MCF 10A (cell line): ENCODE data around the gene A1BG. TPM values are rescaled to one million over a fixed set of nuclear protein-coding genes. Genes with fewer than 3 reads are reported as not detected.

Experiments
- BruUV-seq: library from RNA; stranded (reverse); fragments of 400-500 nt; replicated peaks from 2 replicates; lab custom pipeline; 2021; lab: Mats Ljungman, UMichigan
- CTCF ChIA-PET: fragments of 300-600 bp; sonication (Branson Sonifier 250); formaldehyde crosslinking; extraction: SDS; loops from one replicate; lab custom pipeline; 2021; ENCODE audit warnings: antibody characterized with exemption, inconsistent platforms; lab: Yijun Ruan, JAX
- POLR2A ChIA-PET: fragments of 300-600, 350-650 bp; sonication (Branson Sonifier 250); formaldehyde crosslinking; extraction: SDS; loops from one replicate; lab custom pipeline; 2020; ENCODE audit warnings: antibody characterized with exemption, inconsistent platforms; lab: Yijun Ruan, JAX
- DNase-seq: peaks from one replicate; pipeline ENCODE4 v3.0.0-alpha.2; 2018; ENCODE audit not compliant: unreplicated experiment
- H3K27ac Mint-ChIP-seq: one replicate; pipeline ENCODE4 v1.8.0; 2022; ENCODE audit warnings: mild to moderate bottlenecking, low read depth, mixed read lengths; ENCODE audit not compliant: unreplicated experiment
- H3K27me3 Mint-ChIP-seq: one replicate; pipeline ENCODE4 v1.8.0; 2022; ENCODE audit warnings: mixed read lengths; ENCODE audit not compliant: insufficient read depth, unreplicated experiment
- H3K36me3 Mint-ChIP-seq: one replicate; pipeline ENCODE4 v1.8.0; 2022; ENCODE audit warnings: mild to moderate bottlenecking, moderate library complexity, mixed read lengths; ENCODE audit not compliant: insufficient read depth, unreplicated experiment
- H3K4me1 Mint-ChIP-seq: one replicate; pipeline ENCODE4 v1.8.0; 2022; ENCODE audit warnings: mixed read lengths; ENCODE audit not compliant: insufficient read depth, unreplicated experiment
- H3K4me3 Mint-ChIP-seq: one replicate; pipeline ENCODE4 v1.8.0; 2022; ENCODE audit warnings: mild to moderate bottlenecking, moderate library complexity, mixed read lengths; ENCODE audit not compliant: unreplicated experiment
- H3K9me3 Mint-ChIP-seq: one replicate; pipeline ENCODE4 v1.8.0; 2022; ENCODE audit warnings: mixed read lengths; ENCODE audit not compliant: unreplicated experiment
- CTCF ChIP-seq: fragments of 200-600 bp; IDR thresholded peaks from one replicate; pipeline ENCODE4 v1.8.0; 2022; ENCODE audit warnings: antibody characterized with exemption, mild to moderate bottlenecking; ENCODE audit not compliant: unreplicated experiment
- intact Hi-C: fragments of 100-400 bp; cut with micrococcal nuclease; formaldehyde crosslinking; loops from 2 replicates; pipeline ENCODE4 v1.14.1; 2022
- total RNA-seq: library from RNA; stranded (reverse); gene quantifications from 2 replicates; pipeline ENCODE4 v1.2.3, GENCODE V29; 2022

Gene A1BG
- total RNA-seq, 1 experiment from 2014 or later, result 6.4 TPM

GRCh38 chr19:58305932-58306323 is 47.4 kb downstream of the A1BG start:
- peaks cover 10% of the 10 kb centered on the region for H3K4me1 Mint-ChIP-seq
- POLR2A ChIA-PET, result interaction anchor here (0.7 to 3.8 kb wide), 12 partner anchors 8 to 818 kb away, joined by 3 to 34 read pairs (median 6); partner anchors contain the start of genes ZNF419, ZNF497, ZNF544 and ZNF8
- H3K27me3 Mint-ChIP-seq, result no peaks in the 10 kb centered on the region
- H3K9me3 Mint-ChIP-seq, result no peaks in the 10 kb centered on the region
- H3K4me3 Mint-ChIP-seq, result peak overlapping the region; percentile 96
- H3K27ac Mint-ChIP-seq, result peak overlapping the region; percentile 98
- TF ChIP-seq CTCF, result no peak
- peaks cover 48% of the 10 kb centered on the region for H3K36me3 Mint-ChIP-seq
- CTCF ChIA-PET, result interaction anchor here (0.6 to 1.6 kb wide), 4 partner anchors 9 to 77 kb away, joined by 3 to 5 read pairs (median 4); partner anchors contain the start of gene ZNF544
- DNase-seq, result no peak
- intact Hi-C loops, result loop anchor here (2.0 kb wide), 1 partner anchor 77 kb away; the partner anchor contains the start of gene ZNF544
- no TSS peak for BruUV-seq

DNA sequence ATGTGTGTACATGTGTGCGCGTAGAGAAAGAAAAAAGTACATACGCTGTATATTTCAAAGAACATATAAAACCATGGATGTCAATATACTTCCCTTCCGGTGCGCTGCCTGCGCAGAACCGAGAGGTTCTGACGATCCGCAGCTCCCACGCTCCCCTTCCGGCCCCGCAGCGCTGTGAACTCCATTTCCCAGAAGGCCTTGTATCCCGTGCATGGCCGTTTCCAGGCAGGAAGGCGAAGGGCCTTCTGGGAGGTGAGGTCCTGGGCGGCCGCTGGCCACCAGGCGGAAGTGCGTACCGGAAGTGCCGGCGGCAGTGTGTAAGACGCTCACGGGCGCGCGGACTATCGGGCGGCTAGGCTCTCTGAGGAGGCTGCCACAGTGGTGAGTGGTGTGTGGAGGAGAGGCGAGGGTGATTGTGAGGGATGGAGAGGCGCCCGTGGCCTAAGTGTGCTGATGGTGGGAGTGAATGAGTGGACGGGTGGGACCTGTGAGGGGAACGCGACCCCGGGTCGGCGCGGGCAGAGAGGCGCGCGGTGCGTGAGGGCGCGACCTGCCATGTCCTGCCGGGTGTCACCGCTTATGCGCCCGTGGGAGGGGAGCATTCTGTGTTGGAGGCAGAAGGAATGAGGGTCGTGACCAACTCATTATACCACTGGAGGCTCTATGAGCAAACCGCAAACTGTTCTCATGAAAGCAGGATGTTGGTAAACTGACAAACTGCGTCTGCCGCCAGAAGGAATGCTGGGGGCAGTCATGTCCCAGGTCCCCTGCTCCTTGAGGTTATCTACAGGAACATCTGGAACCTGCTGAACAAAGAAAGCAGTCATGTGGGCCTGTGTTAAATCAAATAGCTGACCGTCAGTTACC is 48.0 kb downstream of the A1BG start, which contains the start of gene ERVK3-1:
Gene ERVK3-1 (plus strand): TSS at position 313 of the 867 bp plus-strand sequence. CDS start 6,792 bp downstream, outside the sequence.
- no peaks in the 10 kb centered on the region for H3K9me3 Mint-ChIP-seq
- H3K4me3 Mint-ChIP-seq, result peak within 1 kb of the TSS; percentile 96
- peak; percentile 97 for DNase-seq
- peaks cover 10% of the 10 kb centered on the region for H3K4me1 Mint-ChIP-seq
- peaks cover 53% of the 10 kb centered on the region for H3K36me3 Mint-ChIP-seq
- H3K27ac Mint-ChIP-seq, result peak within 1 kb of the TSS; percentile 98
- POLR2A ChIA-PET, result interaction anchor here (0.5 to 3.8 kb wide), 19 partner anchors 8 to 212 kb away, joined by 3 to 34 read pairs (median 4); partner anchors contain the start of genes ZNF497, ZNF544, ZNF8 and ZSCAN22
- no peak for TF ChIP-seq CTCF
- intact Hi-C loops, result loop anchor here (2.0 kb wide), 1 partner anchor 76 kb away; the partner anchor contains the start of gene ZNF544
- CTCF ChIA-PET, result interaction anchor here (0.6 to 1.6 kb wide), 4 partner anchors 9 to 213 kb away, joined by 3 to 5 read pairs (median 3); partner anchors contain the start of gene ZNF544
- BruUV-seq, result no TSS peak
- H3K27me3 Mint-ChIP-seq, result no peaks in the 10 kb centered on the region

DNA sequence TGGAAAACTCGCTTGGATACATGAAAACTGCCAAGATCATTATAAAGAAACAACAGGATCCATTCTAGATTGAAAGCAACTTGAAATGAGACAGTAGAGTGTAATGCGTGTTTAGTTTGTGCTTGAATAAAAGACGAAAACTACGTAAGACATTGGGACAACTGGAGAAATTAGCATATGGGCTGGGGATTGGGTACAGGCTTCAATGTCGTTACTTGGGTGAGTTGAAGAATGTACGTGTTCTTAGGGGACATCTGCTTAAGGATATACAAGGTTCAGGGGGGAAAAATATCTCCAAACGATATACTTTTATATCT is 48.6 kb downstream of the A1BG start:
- H3K4me1 Mint-ChIP-seq, result peaks cover 10% of the 10 kb centered on the region
- TF ChIP-seq CTCF, result no peak
- H3K9me3 Mint-ChIP-seq, result no peaks in the 10 kb centered on the region
- peaks cover 54% of the 10 kb centered on the region for H3K36me3 Mint-ChIP-seq
- H3K27me3 Mint-ChIP-seq, result no peaks in the 10 kb centered on the region
- peak overlapping the region; percentile 96 for H3K4me3 Mint-ChIP-seq
- no TSS peak for BruUV-seq
- DNase-seq, result no peak
- peak overlapping the region; percentile 98 for H3K27ac Mint-ChIP-seq
- POLR2A ChIA-PET, result interaction anchor here (0.5 to 3.8 kb wide), 15 partner anchors 8 to 213 kb away, joined by 3 to 34 read pairs (median 4); partner anchors contain the start of genes ZNF497, ZNF544, ZNF8 and ZSCAN22
- intact Hi-C loops, result loop anchor here (2.0 kb wide), 1 partner anchor 76 kb away; the partner anchor contains the start of gene ZNF544
- CTCF ChIA-PET, result interaction anchor here (0.7 kb wide), 1 partner anchor 213 kb away, joined by 3 read pairs; no protein-coding TSS in a partner anchor

DNA sequence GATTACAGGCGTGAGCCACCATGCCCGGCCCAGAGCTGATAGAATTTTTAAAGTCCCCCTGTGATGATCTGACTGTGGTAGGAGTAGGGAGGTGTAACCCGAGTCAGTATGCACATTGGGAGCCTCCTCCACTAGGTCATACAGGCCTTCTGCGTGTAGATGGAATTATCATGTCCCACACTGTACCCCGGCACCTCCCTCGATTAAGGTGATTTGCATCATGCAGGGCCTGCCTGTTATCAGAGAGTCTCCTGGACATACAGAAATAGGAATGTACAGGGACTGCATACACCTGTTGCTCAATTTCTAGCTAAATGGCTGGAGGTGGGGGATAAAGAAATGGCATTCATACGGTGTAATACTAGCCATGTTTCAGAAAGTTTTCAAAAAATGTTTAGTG is 49.0 kb downstream of the A1BG start:
- CTCF ChIA-PET, result interaction anchor here (0.5 to 1.4 kb wide), 2 partner anchors 13 to 158 kb away, joined by 3 to 5 read pairs; no protein-coding TSS in a partner anchor
- peak overlapping the region; percentile 96 for H3K4me3 Mint-ChIP-seq
- DNase-seq, result no peak
- peaks cover 10% of the 10 kb centered on the region for H3K4me1 Mint-ChIP-seq
- no peaks in the 10 kb centered on the region for H3K27me3 Mint-ChIP-seq
- POLR2A ChIA-PET, result interaction anchor here (0.6 to 3.8 kb wide), 5 partner anchors 10 to 121 kb away, joined by 3 to 34 read pairs (median 3); partner anchors contain the start of gene ZSCAN22
- intact Hi-C loops, result loop anchor here (2.0 kb wide), 1 partner anchor 75 kb away; the partner anchor contains the start of gene ZNF544
- H3K9me3 Mint-ChIP-seq, result no peaks in the 10 kb centered on the region
- peak overlapping the region; percentile 98 for H3K27ac Mint-ChIP-seq
- no peak for TF ChIP-seq CTCF
- BruUV-seq, result no TSS peak
- H3K36me3 Mint-ChIP-seq, result peaks cover 52% of the 10 kb centered on the region
